ENCODE measurements around the gene OR2D2.
"Not testable (repeated sequence)": the region's sequence is repeated elsewhere in the genome, so short reads cannot be mapped to it uniquely, and the experiment has no call there.

OR2D2 gene

GRCh38 chr11:6892400-6892799 lies at the start of gene OR2D2:
Gene OR2D2, minus strand, starts transcription at chr11:6892500. Its CDS starts 0 bp downstream, at chr11:6892500.
- no peak for DNase-seq (ENCODE audit: low read depth)

GRCh38 chr11:6941970-6942369 lies 49.7 kb upstream of the OR2D2 start:
- no peak for DNase-seq (ENCODE audit: low read depth)

GRCh38 chr11:6932145-6932544 lies 39.8 kb upstream of the OR2D2 start:
- DNase-seq (ENCODE audit: low read depth), result no peak

GRCh38 chr11:6931146-6931713 lies 38.9 kb upstream of the OR2D2 start:
- no peak for DNase-seq (ENCODE audit: low read depth)

GRCh38 chr11:6928916-6929315 lies 36.6 kb upstream of the OR2D2 start:
- no peak for DNase-seq (ENCODE audit: low read depth)

- no peak for DNase-seq (ENCODE audit: low read depth)
Measured at GRCh38 chr11:6927030-6927617, 34.8 kb upstream of the OR2D2 start.

GRCh38 chr11:6926208-6927029 lies 34.1 kb upstream of the OR2D2 start, which contains the start of gene ZNF215:
Gene ZNF215, plus strand, starts transcription at chr11:6926426. Its CDS starts 5,847 bp downstream, at chr11:6932273.
- no peak for DNase-seq (ENCODE audit: low read depth)

GRCh38 chr11:6925636-6926207 lies 33.4 kb upstream of the OR2D2 start:
- no peak for DNase-seq (ENCODE audit: low read depth)

- DNase-seq (ENCODE audit: low read depth), result no peak
Measured at GRCh38 chr11:6925007-6925577, 32.8 kb upstream of the OR2D2 start.

GRCh38 chr11:6920702-6921101 lies 28.4 kb upstream of the OR2D2 start, which contains the start of gene OR2D3:
Gene OR2D3, plus strand, starts transcription at chr11:6921002. Its CDS starts 0 bp downstream, at chr11:6921002.
- DNase-seq (ENCODE audit: low read depth), result no peak

- no peak for DNase-seq (ENCODE audit: low read depth)
Measured at GRCh38 chr11:6919698-6920097, 27.4 kb upstream of the OR2D2 start.

- DNase-seq (ENCODE audit: low read depth), result no peak
Measured at GRCh38 chr11:6911948-6912347, 19.6 kb upstream of the OR2D2 start.

- DNase-seq (ENCODE audit: low read depth), result no peak
Measured at GRCh38 chr11:6911378-6911777, 19.1 kb upstream of the OR2D2 start.

GRCh38 chr11:6904804-6905203 lies 12.5 kb upstream of the OR2D2 start:
- DNase-seq (ENCODE audit: low read depth), result not testable (repeated sequence)

- DNase-seq (ENCODE audit: low read depth), result no peak
Measured at GRCh38 chr11:6900327-6900999, 8.2 kb upstream of the OR2D2 start.

- no peak for DNase-seq (ENCODE audit: low read depth)
Measured at GRCh38 chr11:6898911-6899310, 6.6 kb upstream of the OR2D2 start.

- no peak for DNase-seq (ENCODE audit: low read depth)
Measured at GRCh38 chr11:6895010-6895409, 2.7 kb upstream of the OR2D2 start.

GRCh38 chr11:6894097-6894496 lies 1.8 kb upstream of the OR2D2 start:
- no peak for DNase-seq (ENCODE audit: low read depth)

GRCh38 chr11:6889835-6890234 lies 2.5 kb downstream of the OR2D2 start:
- DNase-seq (ENCODE audit: low read depth), result no peak

GRCh38 chr11:6888830-6889229 lies 3.5 kb downstream of the OR2D2 start:
- DNase-seq (ENCODE audit: low read depth), result no peak

- DNase-seq (ENCODE audit: low read depth), result not testable (repeated sequence)
Measured at GRCh38 chr11:6887711-6888110, 4.6 kb downstream of the OR2D2 start.

- no peak for DNase-seq (ENCODE audit: low read depth)
Measured at GRCh38 chr11:6882751-6883150, 9.5 kb downstream of the OR2D2 start.
